ENCODE results near the gene VWA3B.
"Not testable (repeated sequence)": the region's sequence is repeated elsewhere in the genome, so short reads cannot be mapped to it uniquely, and the experiment has no call there.

VWA3B gene

GRCh38 chr2:98087447-98088020 is 567 bp downstream of the VWA3B start:
- no peak for ATAC-seq

- no peak for ATAC-seq
Observed at GRCh38 chr2:98088261-98088660, 1.3 kb downstream of the VWA3B start.

GRCh38 chr2:98089941-98090340 is 3.0 kb downstream of the VWA3B start:
- ATAC-seq, result no peak

GRCh38 chr2:98090951-98091350 is 4.0 kb downstream of the VWA3B start:
- no peak for ATAC-seq

- no peak for ATAC-seq
Observed at GRCh38 chr2:98091738-98092137, 4.8 kb downstream of the VWA3B start.

- no peak for ATAC-seq
Observed at GRCh38 chr2:98093146-98093545, 6.2 kb downstream of the VWA3B start.

GRCh38 chr2:98093611-98094010 is 6.6 kb downstream of the VWA3B start:
- no peak for ATAC-seq

- no peak for ATAC-seq
Observed at GRCh38 chr2:98099939-98100743, 13.2 kb downstream of the VWA3B start.

GRCh38 chr2:98102315-98102714 is 15.3 kb downstream of the VWA3B start:
- ATAC-seq, result not testable (repeated sequence)

- no peak for ATAC-seq
Observed at GRCh38 chr2:98102878-98103277, 15.9 kb downstream of the VWA3B start.

GRCh38 chr2:98108110-98108509 is 21.1 kb downstream of the VWA3B start:
- no peak for ATAC-seq

GRCh38 chr2:98110741-98111140 is 23.8 kb downstream of the VWA3B start:
- ATAC-seq, result no peak

- no peak for ATAC-seq
Observed at GRCh38 chr2:98114643-98115330, 27.8 kb downstream of the VWA3B start.

- ATAC-seq, result no peak
Observed at GRCh38 chr2:98118161-98118560, 31.2 kb downstream of the VWA3B start.

GRCh38 chr2:98118852-98119251 is 31.9 kb downstream of the VWA3B start:
- ATAC-seq, result no peak

- no peak for ATAC-seq
Observed at GRCh38 chr2:98121149-98121548, 34.2 kb downstream of the VWA3B start.

- no peak for ATAC-seq
Observed at GRCh38 chr2:98122524-98122923, 35.6 kb downstream of the VWA3B start.

GRCh38 chr2:98123286-98123685 is 36.3 kb downstream of the VWA3B start:
- ATAC-seq, result no peak

- ATAC-seq, result no peak
Observed at GRCh38 chr2:98126061-98126460, 39.1 kb downstream of the VWA3B start.

- ATAC-seq, result no peak
Observed at GRCh38 chr2:98127229-98127989, 40.4 kb downstream of the VWA3B start.

GRCh38 chr2:98128556-98129109 is 41.7 kb downstream of the VWA3B start:
- no peak for ATAC-seq

- ATAC-seq, result not testable (repeated sequence)
Observed at GRCh38 chr2:98130073-98130472, 43.1 kb downstream of the VWA3B start.

All from activated CD4-positive, CD25-positive, alpha-beta regulatory T cell treated with anti-CD3 and anti-CD28 coated beads, Interleukin-2, amount 50 U/mL, for 24 hours (primary cell).